ENCODE results near the gene ZNF441.
"Not testable (repeated sequence)": the region's sequence is repeated elsewhere in the genome, so short reads cannot be mapped to it uniquely, and the experiment has no call there.

ZNF441 gene

GRCh38 chr19:11763117-11763516 lies 3.7 kb upstream of the ZNF441 start:
- no peak overlapping the region for H3K9ac ChIP-seq (ENCODE audit: low read depth, low read length, poor library complexity, severe bottlenecking)
- no peak overlapping the region for H2AFZ ChIP-seq (ENCODE audit: low read length)
- no peak for TF ChIP-seq EZH2phosphoT487 (IDR thresholded peaks at IDR 0.05; ENCODE audit: borderline replicate concordance)
- H3K79me2 ChIP-seq (ENCODE audit: insufficient read depth, low read length): peaks cover 9% of the 10 kb centered on the region; the same call in 1 of the 2 replicates
- H3F3A ChIP-seq (ENCODE audit: low read depth): no peaks in the 10 kb centered on the region
- H3K9me3 ChIP-seq (ENCODE audit: insufficient read depth, low read depth, low read length): 0 out of 2 replicates have a peak, but pooled peaks cover 5% of the 10 kb centered on the region
- peaks cover 7% of the 10 kb centered on the region for H3K4me1 ChIP-seq (ENCODE audit: insufficient read depth, low read length, poor library complexity, severe bottlenecking)
- no peaks in the 10 kb centered on the region for H3K9me2 ChIP-seq (replicated peaks; ENCODE audit: low read depth, low read length)
- H3K4me2 ChIP-seq (ENCODE audit: low read depth, low read length, poor library complexity, severe bottlenecking): no peak overlapping the region
- H3K27me3 ChIP-seq (ENCODE audit: insufficient read depth, low read length, poor library complexity, severe bottlenecking): no peaks in the 10 kb centered on the region
- no peaks in the 10 kb centered on the region for H3K36me3 ChIP-seq (ENCODE audit: insufficient read depth, low read length)
- H3K4me3 ChIP-seq (ENCODE audit: low read length, poor library complexity, severe bottlenecking): no peak overlapping the region
- H4K20me1 ChIP-seq (ENCODE audit: insufficient read depth, low read length, poor library complexity, severe bottlenecking): no peaks in the 10 kb centered on the region

- no peak overlapping the region for H3K9ac ChIP-seq (ENCODE audit: low read depth, low read length, poor library complexity, severe bottlenecking)
- peaks cover 12% of the 10 kb centered on the region; the same call in 1 of the 2 replicates for H3K79me2 ChIP-seq (ENCODE audit: insufficient read depth, low read length)
- H3K9me2 ChIP-seq (replicated peaks; ENCODE audit: low read depth, low read length): no peaks in the 10 kb centered on the region
- H3K4me1 ChIP-seq (ENCODE audit: insufficient read depth, low read length, poor library complexity, severe bottlenecking): peaks cover 12% of the 10 kb centered on the region
- no peaks in the 10 kb centered on the region for H4K20me1 ChIP-seq (ENCODE audit: insufficient read depth, low read length, poor library complexity, severe bottlenecking)
- H3K36me3 ChIP-seq (ENCODE audit: insufficient read depth, low read length): no peaks in the 10 kb centered on the region
- H3K4me2 ChIP-seq (ENCODE audit: low read depth, low read length, poor library complexity, severe bottlenecking): no peak overlapping the region
- no peaks in the 10 kb centered on the region for H3K27me3 ChIP-seq (ENCODE audit: insufficient read depth, low read length, poor library complexity, severe bottlenecking)
- no peak overlapping the region for H3K4me3 ChIP-seq (ENCODE audit: low read length, poor library complexity, severe bottlenecking)
- H3F3A ChIP-seq (ENCODE audit: low read depth): no peaks in the 10 kb centered on the region
- H2AFZ ChIP-seq (ENCODE audit: low read length): no peak overlapping the region
- TF ChIP-seq EZH2phosphoT487 (IDR thresholded peaks at IDR 0.05; ENCODE audit: borderline replicate concordance): no peak
- TF ChIP-seq CTCF (conservative IDR thresholded peaks at IDR 0.05; ENCODE audit: low read length): no peak
- 0 out of 2 replicates have a peak, but pooled peaks cover 5% of the 10 kb centered on the region for H3K9me3 ChIP-seq (ENCODE audit: insufficient read depth, low read depth, low read length)
Measured at GRCh38 chr19:11763611-11764010, 3.2 kb upstream of the ZNF441 start.

- H3K4me3 ChIP-seq (ENCODE audit: low read length, poor library complexity, severe bottlenecking): peak overlapping the region; percentile 78
- no peaks in the 10 kb centered on the region for H3K9me2 ChIP-seq (replicated peaks; ENCODE audit: low read depth, low read length)
- no peaks in the 10 kb centered on the region for H3K36me3 ChIP-seq (ENCODE audit: insufficient read depth, low read length)
- peaks cover 15% of the 10 kb centered on the region for H3K4me1 ChIP-seq (ENCODE audit: insufficient read depth, low read length, poor library complexity, severe bottlenecking)
- H4K20me1 ChIP-seq (ENCODE audit: insufficient read depth, low read length, poor library complexity, severe bottlenecking): no peaks in the 10 kb centered on the region
- H3F3A ChIP-seq (ENCODE audit: low read depth): no peaks in the 10 kb centered on the region
- peak overlapping the region; percentile 83 for H3K9ac ChIP-seq (ENCODE audit: low read depth, low read length, poor library complexity, severe bottlenecking)
- no peaks in the 10 kb centered on the region for H3K27me3 ChIP-seq (ENCODE audit: insufficient read depth, low read length, poor library complexity, severe bottlenecking)
- H2AFZ ChIP-seq (ENCODE audit: low read length): peak overlapping the region; percentile 98
- peaks cover 11% of the 10 kb centered on the region; the same call in 1 of the 2 replicates for H3K9me3 ChIP-seq (ENCODE audit: insufficient read depth, low read depth, low read length)
- H3K79me2 ChIP-seq (ENCODE audit: insufficient read depth, low read length): peaks cover 18% of the 10 kb centered on the region; the same call in 1 of the 2 replicates
- TF ChIP-seq CTCF (conservative IDR thresholded peaks at IDR 0.05; ENCODE audit: low read length): no peak
- no peak for TF ChIP-seq EZH2phosphoT487 (IDR thresholded peaks at IDR 0.05; ENCODE audit: borderline replicate concordance)
- H3K4me2 ChIP-seq (ENCODE audit: low read depth, low read length, poor library complexity, severe bottlenecking): peak overlapping the region; percentile 86
Measured at GRCh38 chr19:11767633-11768133, 883 bp downstream of the ZNF441 start.

- Histone ChIP-seq H4K20me1 (ENCODE audit: insufficient read depth, low read length, poor library complexity, severe bottlenecking) (no peaks in the 10 kb centered on the region), H3K9me3 (ENCODE audit: insufficient read depth, low read depth, low read length) (peaks cover 6% of the 10 kb centered on the region; the same call in 1 of the 2 replicates), H3K4me2 (ENCODE audit: low read depth, low read length, poor library complexity, severe bottlenecking) (no peak overlapping the region), H3K36me3 (ENCODE audit: insufficient read depth, low read length) (no peaks in the 10 kb centered on the region), H2AFZ (ENCODE audit: low read length) (no peak overlapping the region), H3K27me3 (ENCODE audit: insufficient read depth, low read length, poor library complexity, severe bottlenecking) (no peaks in the 10 kb centered on the region), H3K9ac (ENCODE audit: low read depth, low read length, poor library complexity, severe bottlenecking) (no peak overlapping the region), H3F3A (ENCODE audit: low read depth) (no peaks in the 10 kb centered on the region), H3K79me2 (ENCODE audit: insufficient read depth, low read length) (peaks cover 18% of the 10 kb centered on the region; the same call in 1 of the 2 replicates), H3K9me2 (replicated peaks; ENCODE audit: low read depth, low read length) (no peaks in the 10 kb centered on the region), H3K4me3 (ENCODE audit: low read length, poor library complexity, severe bottlenecking) (no peak overlapping the region), H3K4me1 (ENCODE audit: insufficient read depth, low read length, poor library complexity, severe bottlenecking) (peaks cover 15% of the 10 kb centered on the region)
- TF ChIP-seq EZH2phosphoT487 (IDR thresholded peaks at IDR 0.05; ENCODE audit: borderline replicate concordance) (no peak), CTCF (conservative IDR thresholded peaks at IDR 0.05; ENCODE audit: low read length) (no peak)
Measured at GRCh38 chr19:11769995-11770394, 3.2 kb downstream of the ZNF441 start.

- not testable (repeated sequence) for H2AFZ ChIP-seq (ENCODE audit: low read length); H3K4me3 ChIP-seq (ENCODE audit: low read length, poor library complexity, severe bottlenecking); H3F3A ChIP-seq (ENCODE audit: low read depth); H4K20me1 ChIP-seq (ENCODE audit: insufficient read depth, low read length, poor library complexity, severe bottlenecking); H3K9ac ChIP-seq (ENCODE audit: low read depth, low read length, poor library complexity, severe bottlenecking); H3K36me3 ChIP-seq (ENCODE audit: insufficient read depth, low read length); H3K9me3 ChIP-seq (ENCODE audit: insufficient read depth, low read depth, low read length); H3K27me3 ChIP-seq (ENCODE audit: insufficient read depth, low read length, poor library complexity, severe bottlenecking); H3K4me2 ChIP-seq (ENCODE audit: low read depth, low read length, poor library complexity, severe bottlenecking); H3K9me2 ChIP-seq (replicated peaks; ENCODE audit: low read depth, low read length)
- H3K79me2 ChIP-seq (ENCODE audit: insufficient read depth, low read length): peaks cover 18% of the 10 kb centered on the region; the same call in 1 of the 2 replicates
- peaks cover 12% of the 10 kb centered on the region for H3K4me1 ChIP-seq (ENCODE audit: insufficient read depth, low read length, poor library complexity, severe bottlenecking)
Measured at GRCh38 chr19:11771520-11771919, 4.7 kb downstream of the ZNF441 start.

Data from Loucy (cell line).